Occipital lobe (tissue), 2 donors: Measurements from ENCODE around the gene KERA. TPM values are rescaled to one million over a fixed set of nuclear protein-coding genes. Genes with fewer than 3 reads are reported as not detected.
"Not testable (repeated sequence)": the region's sequence is repeated elsewhere in the genome, so short reads cannot be mapped to it uniquely, and the experiment has no call there.

ENCODE experiments used
- DNase-seq: peaks from one replicate; lab custom pipeline; 2025; lab: John Stamatoyannopoulos, UW
- total RNA-seq: library from RNA; depleted of rRNA; stranded (reverse); fragments of >200 nt; gene quantifications from one replicate; pipeline ENCODE4 v1.2.3, GENCODE V29; 2014

KERA gene, protein sequence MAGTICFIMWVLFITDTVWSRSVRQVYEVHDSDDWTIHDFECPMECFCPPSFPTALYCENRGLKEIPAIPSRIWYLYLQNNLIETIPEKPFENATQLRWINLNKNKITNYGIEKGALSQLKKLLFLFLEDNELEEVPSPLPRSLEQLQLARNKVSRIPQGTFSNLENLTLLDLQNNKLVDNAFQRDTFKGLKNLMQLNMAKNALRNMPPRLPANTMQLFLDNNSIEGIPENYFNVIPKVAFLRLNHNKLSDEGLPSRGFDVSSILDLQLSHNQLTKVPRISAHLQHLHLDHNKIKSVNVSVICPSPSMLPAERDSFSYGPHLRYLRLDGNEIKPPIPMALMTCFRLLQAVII
- 3.0 TPM for total RNA-seq

DNA sequence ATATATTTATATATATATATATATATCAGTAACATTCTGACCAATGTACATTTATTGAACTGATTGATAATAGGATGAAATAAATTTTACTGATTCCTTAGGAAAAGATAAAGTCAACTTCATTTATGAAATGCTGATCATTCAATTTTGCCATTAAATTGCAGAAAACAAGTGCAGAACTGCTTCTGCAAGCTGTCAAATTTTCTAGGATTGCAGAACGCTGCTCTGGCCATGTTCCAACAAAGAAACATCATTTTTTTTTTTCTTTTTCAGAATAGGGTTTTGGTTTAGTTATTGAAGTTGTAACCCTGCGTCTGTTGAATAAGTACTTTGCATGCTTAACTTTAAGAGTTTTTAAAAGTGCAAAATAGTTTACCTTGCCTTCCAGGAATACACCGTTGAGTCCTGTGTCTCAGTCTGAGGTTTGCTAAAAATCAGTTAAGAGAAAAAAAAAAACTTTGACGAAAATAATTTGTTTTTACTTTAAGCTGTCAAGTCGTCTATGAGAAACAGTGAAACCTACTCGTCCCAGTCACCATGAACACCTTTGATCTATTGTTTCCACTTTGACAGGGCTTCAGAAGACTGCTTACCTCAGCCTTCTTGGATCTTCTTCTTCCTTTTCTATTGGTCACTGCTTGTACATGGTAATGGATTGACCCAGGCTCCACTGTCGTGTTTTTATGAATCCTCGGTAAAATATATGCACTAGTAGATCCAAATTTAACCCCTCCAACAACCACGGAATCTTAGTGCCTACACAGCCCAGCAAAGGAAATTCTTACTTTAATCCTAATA lies at the start of gene KERA:
Gene KERA, minus strand, starts transcription at position 657 of the 798 bp plus-strand sequence. CDS start 1,743 bp downstream, outside the sequence.
- no peak for DNase-seq

DNA sequence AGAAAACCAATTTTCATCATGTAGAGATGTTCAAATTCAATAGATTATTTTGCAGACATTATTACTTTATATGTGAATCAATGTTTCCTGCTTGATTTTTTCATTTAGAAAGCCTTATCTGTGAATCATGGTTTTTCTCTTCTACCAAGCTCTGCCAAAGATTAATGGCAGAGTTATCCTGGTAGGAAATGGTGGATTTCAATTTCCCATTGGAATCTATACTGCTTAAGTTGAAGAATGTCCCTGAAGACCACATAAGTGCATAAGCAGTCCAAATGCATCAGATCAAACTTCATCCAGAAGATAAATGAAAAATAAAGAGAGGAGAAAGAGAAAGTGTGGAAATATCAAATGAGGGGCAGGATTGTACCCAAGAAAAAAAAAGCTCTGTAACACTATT lies 48.5 kb upstream of the KERA start:
- no peak for DNase-seq

DNA sequence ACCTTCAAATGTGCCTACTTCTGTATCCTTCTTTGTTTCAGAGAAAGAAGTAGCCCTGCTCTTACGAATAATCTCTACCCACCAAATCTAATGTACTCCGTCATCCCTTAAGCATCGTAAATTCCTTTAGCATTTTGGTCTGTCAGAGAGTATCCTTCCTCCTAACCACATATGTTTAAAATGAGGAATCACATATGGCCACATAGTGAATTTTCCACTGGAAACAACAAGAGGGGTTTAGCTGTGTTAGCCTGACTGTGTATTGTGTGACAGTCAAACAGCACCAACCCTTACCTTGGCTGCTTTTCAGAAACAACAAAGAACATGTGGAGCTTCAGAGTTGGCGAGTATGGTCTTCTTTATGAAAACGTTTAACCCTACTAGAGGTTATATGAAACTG lies 48.0 kb upstream of the KERA start:
- no peak for DNase-seq

DNA sequence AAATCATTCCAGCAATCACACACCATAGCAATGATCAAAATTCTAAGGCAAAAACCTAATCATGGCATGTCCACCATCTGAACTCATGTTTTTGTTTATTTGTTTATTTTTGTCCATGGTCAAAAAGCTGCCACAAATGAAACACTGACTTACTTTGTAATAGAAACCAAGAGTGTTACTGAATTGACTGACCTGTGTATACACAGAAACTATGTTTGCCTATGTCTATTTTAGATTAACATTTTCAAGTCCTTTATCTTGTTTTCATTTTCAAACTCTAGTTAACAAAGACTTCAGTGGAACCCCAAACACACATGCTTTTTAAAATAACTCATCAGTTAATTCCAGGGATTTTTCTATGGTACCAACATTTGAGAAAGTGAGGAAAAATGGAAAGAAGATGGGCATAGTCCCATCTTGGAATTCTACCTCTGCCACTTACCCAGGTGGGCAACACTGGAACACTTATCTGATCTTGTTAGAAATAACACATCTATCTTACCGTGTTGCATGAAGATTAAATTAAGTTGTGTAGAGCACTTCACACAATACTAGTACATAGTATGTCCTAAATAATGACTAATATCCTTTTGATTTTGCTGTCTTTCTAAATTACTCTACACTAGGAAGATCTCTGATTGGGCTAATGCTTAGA lies 47.1 kb upstream of the KERA start:
- no peak for DNase-seq

DNA sequence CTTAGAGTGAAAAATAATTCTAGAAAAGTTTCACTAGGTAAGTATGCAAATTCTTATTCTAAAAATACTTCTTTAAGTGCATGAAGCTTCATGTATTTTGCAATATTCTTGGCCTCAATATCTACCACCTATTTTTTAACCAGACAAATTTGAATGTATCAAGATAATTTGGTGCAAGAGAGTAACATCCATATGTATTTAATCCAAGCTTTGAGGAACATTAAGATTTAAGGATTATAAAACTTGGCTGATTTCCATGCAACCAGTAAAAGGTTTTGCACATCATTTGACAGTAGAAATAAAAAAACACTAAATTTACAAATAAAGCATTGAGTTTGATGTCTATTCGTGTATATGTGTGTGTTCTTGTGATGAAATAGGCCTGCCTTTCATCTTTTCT lies 45.8 kb upstream of the KERA start:
- no peak for DNase-seq

DNA sequence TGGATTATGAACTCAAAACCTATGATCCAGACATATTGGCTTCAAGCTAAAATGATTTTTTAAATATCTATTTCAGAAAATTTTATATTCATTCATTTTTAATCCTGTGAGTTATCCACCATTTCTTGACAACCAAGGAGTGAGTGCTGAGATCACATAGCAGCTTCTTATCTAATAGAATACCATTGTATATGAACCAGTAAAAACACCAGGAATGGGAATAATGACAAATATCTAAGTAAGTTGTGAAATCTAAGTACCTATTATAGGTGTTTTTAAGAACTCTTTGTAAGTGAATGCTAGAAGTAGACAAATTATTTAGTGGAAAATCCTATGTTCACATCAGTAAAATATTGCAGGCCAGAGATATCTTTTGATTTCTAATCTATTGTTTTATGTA lies 45.3 kb upstream of the KERA start:
- no peak for DNase-seq

DNA sequence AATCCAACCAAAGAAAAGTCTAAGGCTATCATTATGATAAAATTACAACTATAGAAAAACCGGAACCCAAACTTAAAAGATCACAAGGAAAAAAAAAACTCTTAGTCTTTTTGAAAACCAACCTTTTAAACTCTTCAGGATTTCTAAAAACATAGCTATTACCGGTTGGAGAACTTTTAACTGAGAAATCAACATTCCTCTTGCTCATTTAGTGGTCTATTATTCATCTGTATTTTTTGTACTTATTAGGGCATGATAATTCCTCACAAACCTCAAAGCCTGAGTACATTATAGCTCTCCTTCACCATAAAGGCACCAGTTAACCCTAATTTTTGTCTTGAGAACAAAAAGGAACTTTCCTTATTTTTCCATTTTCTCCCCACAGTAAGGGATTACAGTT lies 43.1 kb upstream of the KERA start:
- no peak for DNase-seq

DNA sequence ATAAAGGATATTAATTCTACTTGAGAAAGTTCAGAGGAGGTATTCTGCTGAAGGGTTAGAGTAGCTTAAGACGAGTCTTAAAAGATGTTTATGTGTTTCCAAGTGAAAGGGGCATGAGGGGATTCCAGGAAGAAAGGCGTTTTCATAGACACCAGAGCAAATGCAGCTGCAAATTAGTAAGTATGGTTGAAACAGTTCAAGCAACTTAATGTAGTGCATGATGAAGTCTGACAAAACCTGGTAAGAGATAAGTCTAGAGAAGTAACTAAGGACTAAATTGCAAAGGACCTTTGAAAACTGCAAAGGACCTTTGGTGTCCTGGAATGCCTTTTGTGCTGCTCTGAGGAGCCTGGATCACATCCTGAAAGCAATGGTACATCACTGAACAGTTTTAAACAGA lies 42.0 kb upstream of the KERA start:
- DNase-seq, result no peak

DNA sequence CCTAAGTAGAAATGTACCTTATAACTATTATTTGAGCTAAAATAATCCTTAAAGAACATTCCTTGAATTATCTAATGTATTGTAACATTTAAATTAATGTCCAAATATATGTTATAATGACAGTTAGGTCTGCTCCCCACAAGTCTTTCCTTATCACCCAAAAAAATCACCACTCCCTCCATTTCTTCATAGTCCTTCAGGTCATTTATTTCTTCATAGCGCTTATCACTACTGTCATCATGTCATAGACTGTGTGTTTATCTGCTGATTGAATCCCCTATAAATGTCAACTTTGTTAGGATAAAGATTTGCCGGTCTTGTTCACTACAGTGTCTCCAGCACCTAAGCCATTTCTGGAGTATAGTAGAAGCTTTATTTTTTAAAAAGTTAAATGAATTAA lies 41.5 kb upstream of the KERA start:
- no peak for DNase-seq

DNA sequence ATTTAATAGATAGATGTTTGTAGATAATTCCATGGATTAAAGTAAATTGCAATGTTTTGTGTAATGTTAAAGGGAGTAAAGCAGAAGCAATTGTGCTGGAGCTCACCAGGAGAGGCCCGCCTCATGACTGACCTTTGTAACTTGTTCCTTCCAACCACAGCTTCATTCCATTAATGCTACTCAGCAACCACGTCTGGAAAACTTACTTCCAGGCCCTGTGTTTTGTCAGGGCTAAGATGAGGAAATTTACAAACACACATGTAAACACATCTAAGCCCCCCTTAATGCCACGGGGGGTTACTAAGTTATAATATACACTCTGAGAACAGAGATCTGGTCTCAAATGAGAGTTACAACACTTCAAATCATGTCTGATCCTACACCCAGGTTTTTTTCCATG lies 41.1 kb upstream of the KERA start:
- DNase-seq, result no peak

DNA sequence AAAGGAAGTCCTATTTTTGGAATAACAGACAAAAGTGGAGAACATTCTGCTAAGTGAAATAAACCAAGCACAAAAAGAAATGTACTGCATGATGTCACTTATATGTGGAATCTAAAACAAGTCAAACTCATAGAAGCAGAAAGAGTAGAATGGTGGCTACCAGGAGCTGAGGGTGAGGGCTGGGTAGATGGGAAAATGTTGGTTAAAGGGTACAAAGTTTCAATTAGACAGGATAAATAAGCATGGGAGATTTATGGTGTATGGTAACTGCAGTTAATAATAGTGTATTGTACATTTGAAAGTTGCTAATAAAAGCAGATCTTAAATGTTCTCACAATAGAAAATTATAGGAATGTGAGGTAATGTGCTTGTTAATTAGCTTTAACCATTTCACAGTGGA lies 40.6 kb upstream of the KERA start:
- no peak for DNase-seq

DNA sequence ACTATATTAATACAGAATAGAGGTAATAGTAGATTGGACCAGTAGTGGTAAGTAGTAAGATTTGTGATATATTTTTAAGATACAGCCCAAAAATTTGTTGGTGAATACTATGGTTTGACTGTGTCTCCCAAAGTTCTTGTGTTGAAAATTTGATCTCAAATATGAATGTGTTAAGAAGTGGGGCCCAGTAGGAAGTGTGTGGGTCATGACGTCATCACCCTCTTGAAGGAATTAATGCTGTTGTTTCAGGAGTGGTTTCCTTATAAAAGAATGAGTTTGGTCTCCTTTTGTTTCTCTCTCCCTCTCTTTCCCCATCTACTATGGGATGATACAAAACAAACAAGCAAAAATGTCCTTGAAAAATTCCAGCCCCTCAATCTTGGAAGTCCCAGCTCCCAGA lies 37.1 kb upstream of the KERA start:
- DNase-seq, result no peak

DNA sequence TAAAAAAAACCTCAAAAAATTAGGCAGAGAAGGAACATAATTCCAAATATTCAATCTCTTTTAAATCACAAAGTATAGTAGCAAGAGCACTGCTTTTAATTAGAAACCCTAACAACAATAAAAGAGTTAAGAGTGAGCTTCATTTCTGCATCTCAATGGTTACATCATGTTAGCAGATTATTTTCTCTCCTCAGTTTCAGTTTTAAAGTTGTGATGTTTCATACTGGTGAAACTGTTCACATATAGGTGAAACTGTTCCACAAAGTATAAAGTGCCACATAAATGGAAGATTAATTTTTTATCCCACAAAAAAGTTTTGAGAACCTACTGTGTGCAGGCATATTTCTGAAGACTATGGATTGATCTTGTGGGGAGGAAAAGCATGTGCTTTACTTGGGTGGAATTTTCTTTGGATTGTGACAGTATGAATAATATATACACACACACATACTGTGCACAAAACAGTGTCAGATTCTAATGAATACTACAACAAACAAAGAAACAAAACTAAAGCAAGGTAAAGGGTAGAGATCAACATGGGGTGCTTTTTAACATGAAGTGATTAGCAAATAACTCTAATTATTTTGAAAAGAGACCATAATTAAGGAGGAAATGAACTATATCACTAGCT lies 36.3 kb upstream of the KERA start:
- no peak for DNase-seq

DNA sequence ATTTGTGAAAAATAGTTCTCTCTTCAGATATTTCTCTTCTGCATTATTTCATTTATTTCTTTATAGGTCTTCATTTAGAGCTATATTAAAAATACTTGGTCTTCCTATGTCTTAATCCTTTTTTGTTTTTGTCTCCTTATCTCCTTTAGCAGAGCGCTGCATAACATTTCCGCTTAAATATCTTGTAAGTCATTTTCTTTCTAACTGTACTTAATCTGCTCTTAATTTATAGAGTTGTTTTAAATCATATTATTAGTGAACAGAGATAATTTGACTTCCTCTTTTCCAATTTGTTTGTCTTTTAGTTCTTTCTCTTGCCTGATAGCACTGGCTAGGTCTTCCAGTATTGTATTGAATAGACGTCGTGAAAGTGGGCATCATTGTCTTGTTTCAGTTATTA lies 35.5 kb upstream of the KERA start:
- no peak for DNase-seq

DNA sequence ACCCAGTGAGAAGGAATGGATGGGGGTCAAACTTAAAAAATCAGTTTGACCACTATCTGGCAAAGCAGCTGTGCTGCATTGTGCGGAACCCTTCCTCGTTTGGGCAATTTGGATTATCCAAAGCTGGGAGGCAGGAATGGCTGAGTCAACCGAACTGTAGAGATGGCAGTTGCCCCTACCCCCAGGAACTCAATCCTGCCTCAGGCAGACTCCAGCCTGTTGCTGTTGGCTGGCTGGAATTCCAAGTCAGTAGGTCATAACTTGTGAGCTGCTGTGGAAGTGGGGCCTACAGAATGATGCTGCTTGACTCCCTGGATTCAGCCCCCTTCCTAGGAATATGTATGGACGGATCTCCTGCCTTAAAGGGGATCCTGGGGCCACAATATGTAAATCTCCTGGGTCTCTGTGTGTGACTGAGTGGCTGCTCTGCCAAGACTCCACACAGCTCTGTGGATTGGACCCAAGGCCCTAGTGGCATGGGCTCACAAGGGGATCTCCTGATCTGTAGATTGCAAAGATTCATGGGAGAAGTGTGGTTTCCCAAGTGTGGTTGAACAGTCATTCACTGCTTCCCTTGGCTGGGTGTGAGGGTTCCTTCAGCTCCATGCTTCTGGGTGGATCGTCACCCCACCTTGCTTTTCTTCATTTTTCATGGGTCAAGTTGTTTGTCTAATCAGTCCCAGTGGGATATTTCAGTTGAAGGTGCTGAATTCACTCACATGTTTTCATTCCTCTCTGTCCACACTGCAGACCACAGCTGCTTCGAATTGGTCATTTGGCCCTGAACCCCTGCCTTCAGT lies 34.3 kb upstream of the KERA start:
- DNase-seq, result no peak

DNA sequence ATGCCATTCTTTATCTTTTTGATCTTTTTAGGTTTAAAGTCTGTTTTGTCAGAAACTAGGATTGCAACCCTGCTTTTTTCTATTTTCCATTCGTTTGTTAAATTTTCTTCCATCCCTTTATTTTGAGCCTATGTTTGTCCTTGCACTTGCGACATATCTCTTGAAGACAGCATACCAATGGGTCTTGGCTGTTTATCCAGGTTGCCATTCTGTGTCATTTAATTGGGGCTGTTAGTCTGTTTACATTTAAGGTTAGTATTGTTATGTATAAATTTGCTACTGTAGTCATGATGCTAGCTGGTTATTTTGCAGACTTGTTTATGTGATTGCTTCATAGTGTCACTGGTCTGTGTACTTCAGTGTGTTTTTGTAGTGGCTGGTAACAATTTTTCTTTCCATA lies 32.1 kb upstream of the KERA start:
- not testable (repeated sequence) for DNase-seq

DNA sequence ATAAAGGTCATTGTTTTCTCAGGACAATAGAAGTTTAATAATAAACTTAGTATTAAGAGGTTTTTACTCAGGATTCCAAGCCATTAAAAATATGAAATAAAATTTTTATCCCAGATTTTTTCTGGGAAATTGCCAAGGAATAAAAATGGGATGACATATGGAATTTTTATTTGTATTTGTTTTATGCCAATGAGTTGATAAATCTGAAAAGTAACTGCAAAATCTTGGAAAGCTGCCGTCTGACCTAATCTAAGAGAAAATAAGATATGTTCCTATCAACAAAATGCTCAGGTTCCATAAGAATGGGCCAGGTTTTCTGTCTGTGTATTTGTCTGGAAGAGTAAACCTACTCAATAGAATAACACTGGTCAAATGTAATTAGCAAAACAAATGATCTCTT lies 22.2 kb upstream of the KERA start:
- no peak for DNase-seq

DNA sequence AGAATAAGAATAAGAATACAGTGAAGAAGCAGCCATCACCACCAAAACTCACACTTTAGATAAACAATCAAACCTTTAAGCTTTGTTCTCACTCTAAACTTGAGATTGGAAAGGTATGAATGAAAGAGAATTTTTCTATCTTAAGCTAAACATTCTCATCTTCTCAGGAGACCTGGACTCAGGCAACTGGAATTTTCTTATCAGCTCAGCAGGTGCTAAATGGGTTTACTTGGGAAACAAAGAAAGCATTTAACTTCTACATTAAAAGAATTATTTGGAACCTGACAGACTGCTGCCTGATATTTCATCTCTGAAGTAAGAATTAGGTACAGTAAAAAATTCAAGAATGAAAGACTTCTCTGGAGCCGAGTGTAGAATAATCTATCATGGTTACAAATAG lies 20.7 kb upstream of the KERA start:
- DNase-seq, result no peak

DNA sequence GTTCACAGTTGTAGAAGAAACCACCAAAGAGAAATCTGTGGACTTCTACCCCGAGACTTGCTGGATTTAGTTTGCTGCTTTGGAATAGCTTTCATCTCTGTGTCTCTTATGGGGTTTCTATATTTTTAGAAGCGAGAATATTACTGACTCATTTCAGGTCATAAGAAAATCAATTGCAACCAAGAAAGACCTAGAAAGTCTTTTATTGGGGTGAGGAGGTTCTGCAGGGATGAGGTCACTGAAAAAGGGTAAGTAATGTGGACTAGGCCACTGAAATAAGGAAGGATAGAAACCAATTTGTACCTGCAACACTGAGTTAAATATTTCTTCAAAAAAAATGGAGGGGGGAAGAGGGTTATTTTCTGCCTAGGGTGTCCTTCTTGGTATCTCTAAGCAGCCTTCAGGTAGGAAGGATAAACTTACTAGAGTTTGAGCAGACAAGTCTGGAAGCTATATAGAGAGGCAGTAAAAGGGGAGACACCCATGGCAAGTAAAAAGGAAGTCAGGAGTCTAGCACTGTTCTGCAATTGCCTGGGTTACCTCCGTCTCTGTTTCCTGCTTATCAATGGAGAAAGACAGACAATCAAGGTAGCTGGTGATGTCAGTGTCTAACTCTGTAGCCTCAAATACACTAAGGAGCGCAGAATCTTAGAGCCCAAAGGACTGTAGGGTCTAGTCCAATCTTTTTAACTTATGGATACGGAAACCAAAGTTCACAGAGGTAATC lies 19.6 kb upstream of the KERA start:
- DNase-seq, result no peak

DNA sequence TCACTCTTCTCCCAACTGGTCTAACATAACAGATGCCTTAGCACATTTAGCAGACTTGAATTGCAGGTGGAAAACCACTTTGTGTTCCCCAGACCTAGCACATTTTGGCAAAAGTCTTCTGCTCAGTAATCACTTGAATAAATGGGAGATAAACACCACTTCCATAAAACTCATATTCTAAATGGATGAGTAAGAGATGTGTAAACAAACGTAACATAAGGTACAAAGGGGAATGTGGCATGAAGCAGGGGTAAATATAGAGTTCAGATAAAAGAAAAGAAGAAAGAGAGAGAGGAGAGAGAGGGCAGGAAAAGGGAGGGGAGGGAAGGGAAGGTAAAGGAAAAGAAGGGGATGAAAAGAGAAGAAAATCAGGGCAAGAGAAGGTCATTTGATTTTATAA lies 17.0 kb upstream of the KERA start:
- no peak for DNase-seq
